Activated naive CD8-positive, alpha-beta T cell treated with anti-CD3 and anti-CD28 coated beads, Interleukin-2, amount 50 U/mL, for 16 hours (primary cell): Measurements from ENCODE around the gene KLK3.
"Not testable (repeated sequence)": the region's sequence is repeated elsewhere in the genome, so short reads cannot be mapped to it uniquely, and the experiment has no call there.

ENCODE experiments used
- DNase-seq: peaks from one replicate; pipeline ENCODE4 v3.0.0-alpha.2; 2020; ENCODE audit warnings: low read depth, low spot score

Gene KLK3

GRCh38 chr19:50854636-50855410 lies at the start of gene KLK3:
Gene KLK3, plus strand, starts transcription at chr19:50854915. Its CDS starts 41 bp downstream, at chr19:50854956.
- DNase-seq, result no peak

GRCh38 chr19:50808856-50809255 lies 45.9 kb upstream of the KLK3 start:
- DNase-seq, result no peak

GRCh38 chr19:50811622-50812238 lies 43.0 kb upstream of the KLK3 start:
- not testable (repeated sequence) for DNase-seq

- DNase-seq, result no peak
Observed at GRCh38 chr19:50812474-50812873, 42.2 kb upstream of the KLK3 start.

- no peak for DNase-seq
Observed at GRCh38 chr19:50814883-50815282, 39.8 kb upstream of the KLK3 start.

- DNase-seq, result no peak
Observed at GRCh38 chr19:50815439-50815838, 39.3 kb upstream of the KLK3 start.

- DNase-seq, result no peak
Observed at GRCh38 chr19:50817941-50818858, 36.5 kb upstream of the KLK3 start.

- DNase-seq, result no peak
Observed at GRCh38 chr19:50818859-50819472, 35.7 kb upstream of the KLK3 start.

- no peak for DNase-seq
Observed at GRCh38 chr19:50819636-50820035, 35.1 kb upstream of the KLK3 start.

- DNase-seq, result no peak
Observed at GRCh38 chr19:50820086-50820485, 34.6 kb upstream of the KLK3 start.

- DNase-seq, result no peak
Observed at GRCh38 chr19:50820549-50821247, 34.0 kb upstream of the KLK3 start.

- no peak for DNase-seq
Observed at GRCh38 chr19:50821248-50821612, 33.5 kb upstream of the KLK3 start.

- DNase-seq, result no peak
Observed at GRCh38 chr19:50821622-50822021, 33.1 kb upstream of the KLK3 start.

GRCh38 chr19:50822661-50823208 lies 32.0 kb upstream of the KLK3 start:
- DNase-seq, result no peak

GRCh38 chr19:50823389-50824042 lies 31.2 kb upstream of the KLK3 start, which contains the start of gene KLK1:
Gene KLK1, minus strand, starts transcription at chr19:50823787. Its CDS starts 39 bp downstream, at chr19:50823748.
- no peak for DNase-seq

GRCh38 chr19:50826492-50827240 lies 28.0 kb upstream of the KLK3 start:
- no peak for DNase-seq

- no peak for DNase-seq
Observed at GRCh38 chr19:50827476-50827875, 27.2 kb upstream of the KLK3 start.

GRCh38 chr19:50829801-50830200 lies 24.9 kb upstream of the KLK3 start:
- no peak for DNase-seq

GRCh38 chr19:50830266-50831025 lies 24.3 kb upstream of the KLK3 start:
- DNase-seq, result no peak
